Endothelial cell of umbilical vein (primary cell): Measurements from ENCODE around the gene DMPK. TPM values are rescaled to one million over a fixed set of nuclear protein-coding genes. Genes with fewer than 3 reads are reported as not detected.

Experiments
- BruUV-seq: library from RNA; stranded (reverse); fragments of 400-500 nt; replicated peaks from 2 replicates; lab custom pipeline; 2021; lab: Mats Ljungman, UMichigan
- CTCF ChIA-PET: fragments of 300-600, 350-600 bp; sonication (Branson Sonifier 250); formaldehyde crosslinking; loops from one replicate; lab custom pipeline; 2021; ENCODE audit warnings: antibody characterized with exemption, inconsistent platforms; lab: Charles Lee
- POLR2A ChIA-PET: fragments of 300-600, 350-600 bp; sonication (Branson Sonifier 250); formaldehyde crosslinking; loops from one replicate; lab custom pipeline; 2021; ENCODE audit warnings: antibody characterized with exemption, inconsistent platforms; lab: Charles Lee
- DNase-seq: peaks from one replicate; pipeline ENCODE4 v3.0.0-alpha.2; 2011; ENCODE audit warnings: low read depth, low spot score
- FAIRE-seq: peaks from 2 replicates; lab custom pipeline; 2011; peaks lifted over from hg19 to GRCh38; lab: Jason Lieb, UNC
- H2AFZ ChIP-seq: 2 replicates; pipeline ENCODE4 v1.6.0; 2012; ENCODE audit warnings: low read depth, low read length, control low read depth, inconsistent platforms
- H3K27ac ChIP-seq: 2 replicates; pipeline ENCODE4 v1.5.1; 2011; ENCODE audit warnings: low read depth, mild to moderate bottlenecking, control low read depth, low read length, moderate library complexity; ENCODE audit not compliant: insufficient read depth
- H3K27me3 ChIP-seq, 2 experiments: 2 replicates each; pipeline versions ENCODE4 v1.6.0 to v1.6.1; 2011; ENCODE audit warnings: low read length in 2 of 2, mixed read lengths in 1 of 2; ENCODE audit not compliant: control insufficient read depth in 2 of 2, insufficient read depth in 2 of 2
- H3K36me3 ChIP-seq, 2 experiments: 2 replicates in 1 of 2; 3 replicates in 1 of 2; pipeline ENCODE4 v1.5.1; 2011; ENCODE audit warnings: low read length in 2 of 2, mild to moderate bottlenecking in 1 of 2, moderate library complexity in 1 of 2; ENCODE audit not compliant: control insufficient read depth in 2 of 2, insufficient read depth in 2 of 2; ENCODE audit errors: extremely low read depth in 1 of 2
- H3K4me1 ChIP-seq: 3 replicates; pipeline ENCODE4 v1.5.1; 2011; ENCODE audit warnings: mild to moderate bottlenecking, low read length; ENCODE audit not compliant: control insufficient read depth, insufficient read depth; ENCODE audit errors: extremely low read depth
- H3K4me2 ChIP-seq: 2 replicates; pipeline ENCODE4 v1.6.1; 2011; ENCODE audit warnings: low read length, control low read depth, mixed read lengths; ENCODE audit not compliant: insufficient read depth
- H3K4me3 ChIP-seq, 3 experiments: fragments of 200-600 bp in 1 of 3; sonication (generic), shearing (Covaris generic) in 1 of 3; replicated peaks in 1 of 3; 2 replicates each; pipeline ENCODE4 v1.5.1; 2011 to 2016; ENCODE audit warnings: control low read depth in 3 of 3, low read length in 3 of 3, mild to moderate bottlenecking in 2 of 3, inconsistent platforms in 1 of 3, low read depth in 1 of 3, moderate library complexity in 1 of 3; ENCODE audit not compliant: insufficient read depth in 1 of 3
- H3K79me2 ChIP-seq: 2 replicates; pipeline ENCODE4 v1.6.0; 2012; ENCODE audit warnings: low read length, inconsistent platforms; ENCODE audit not compliant: control insufficient read depth, insufficient read depth
- H3K9ac ChIP-seq: replicated peaks from 2 replicates; pipeline ENCODE3; 2011; ENCODE audit warnings: low read length, control low read depth; ENCODE audit not compliant: insufficient read depth; ENCODE audit errors: extremely low read depth
- H3K9me1 ChIP-seq: replicated peaks from 3 replicates; pipeline ENCODE4 v1.6.0; 2011; ENCODE audit warnings: mild to moderate bottlenecking, low read length; ENCODE audit not compliant: control insufficient read depth, insufficient read depth; ENCODE audit errors: extremely low read depth
- H3K9me3 ChIP-seq: replicated peaks from 2 replicates; pipeline ENCODE4 v1.5.1; 2012; ENCODE audit warnings: low read length, inconsistent platforms; ENCODE audit not compliant: control insufficient read depth, insufficient read depth
- H4K20me1 ChIP-seq: replicated peaks from 2 replicates; pipeline ENCODE3; 2011; ENCODE audit warnings: mild to moderate bottlenecking, low read length; ENCODE audit not compliant: control insufficient read depth, insufficient read depth; ENCODE audit errors: extremely low read depth
- EZH2 ChIP-seq: IDR thresholded peaks from 2 replicates; pipeline ENCODE4 v1.6.1; 2012; ENCODE audit warnings: borderline replicate concordance, low read depth, mild to moderate bottlenecking, moderate library complexity, low read length, inconsistent platforms; ENCODE audit not compliant: severe bottlenecking
- FOS ChIP-seq: IDR thresholded peaks from 2 replicates; pipeline ENCODE4 v1.6.1; 2011; ENCODE audit warnings: mild to moderate bottlenecking, low read length, moderate library complexity, borderline replicate concordance; ENCODE audit not compliant: insufficient read depth
- GATA2 ChIP-seq: IDR thresholded peaks from 2 replicates; pipeline ENCODE4 v1.7.0; 2011; ENCODE audit warnings: low read depth, mild to moderate bottlenecking, moderate library complexity, mixed read lengths, low read length; ENCODE audit not compliant: insufficient read length, insufficient read depth
- JUN ChIP-seq: IDR thresholded peaks from 2 replicates; pipeline ENCODE4 v1.6.1; 2011; ENCODE audit warnings: borderline replicate concordance, low read depth; ENCODE audit not compliant: insufficient read length, insufficient read depth
- MYC ChIP-seq: IDR thresholded peaks from one replicate; pipeline ENCODE4 v1.6.1; 2011; ENCODE audit warnings: mild to moderate bottlenecking, low read depth, low read length
- POLR2A ChIP-seq: IDR thresholded peaks from 2 replicates; pipeline ENCODE4 v1.6.1; 2012; ENCODE audit warnings: low read depth, mild to moderate bottlenecking, control low read depth, low read length
- POLR2AphosphoS5 ChIP-seq: IDR thresholded peaks from 2 replicates; pipeline ENCODE4 v1.6.1; 2012; ENCODE audit warnings: low read depth, mild to moderate bottlenecking, control low read depth, low read length, moderate library complexity; ENCODE audit not compliant: insufficient read depth
- dilution Hi-C: fragments of 300-500 bp; cut with MboI; formaldehyde crosslinking; loops from one replicate; pipeline ENCODE4 v1.15.0; 2019; ENCODE audit warnings: low sequenced_read_pairs; ENCODE audit not compliant: extremely low pct_ligation_motif_present
- intact Hi-C: fragments of 100-400 bp; cut with micrococcal nuclease; formaldehyde crosslinking; loops from one replicate; pipeline ENCODE4 v1.10.0; 2022
- polyA plus RNA-seq, 4 experiments: library from polyadenylated mRNA; depleted of rRNA in 3 of 4; stranded (reverse) in 3 of 4; unstranded in 1 of 4; fragments of >200 nt; gene quantifications; 2 replicates each; pipeline versions ENCODE4 v1.2.1 to v1.2.3, GENCODE V29; 2011 to 2012; ENCODE audit warnings: missing spikeins in 1 of 4
- total RNA-seq: library from RNA; stranded (reverse); gene quantifications from 2 replicates; pipeline ENCODE4 v1.2.3, GENCODE V29; 2021
- TF ChIP-seq, protein P1 (sequence below), 2 donors: IDR thresholded peaks; 1 replicate in 1 of 2; 2 replicates in 1 of 2; pipeline ENCODE4 v1.5.1; 2011; ENCODE audit warnings: low read length in 2 of 2, mild to moderate bottlenecking in 2 of 2, moderate library complexity in 2 of 2, control low read depth in 1 of 2, inconsistent platforms in 1 of 2, low read depth in 1 of 2; ENCODE audit not compliant: insufficient read depth in 1 of 2; ENCODE audit errors: extremely low read depth in 1 of 2
- TF ChIP-seq, protein P2 (sequence below): IDR thresholded peaks from 2 replicates; pipeline ENCODE4 v1.6.1; 2011; ENCODE audit not compliant: insufficient read depth, insufficient read length

Gene DMPK
- total and polyA plus RNA-seq, 2 donors (not counting 3 experiments of a cell fraction or from before 2014, with no cell fraction given): 36.6 to 73.3 TPM

DNA sequence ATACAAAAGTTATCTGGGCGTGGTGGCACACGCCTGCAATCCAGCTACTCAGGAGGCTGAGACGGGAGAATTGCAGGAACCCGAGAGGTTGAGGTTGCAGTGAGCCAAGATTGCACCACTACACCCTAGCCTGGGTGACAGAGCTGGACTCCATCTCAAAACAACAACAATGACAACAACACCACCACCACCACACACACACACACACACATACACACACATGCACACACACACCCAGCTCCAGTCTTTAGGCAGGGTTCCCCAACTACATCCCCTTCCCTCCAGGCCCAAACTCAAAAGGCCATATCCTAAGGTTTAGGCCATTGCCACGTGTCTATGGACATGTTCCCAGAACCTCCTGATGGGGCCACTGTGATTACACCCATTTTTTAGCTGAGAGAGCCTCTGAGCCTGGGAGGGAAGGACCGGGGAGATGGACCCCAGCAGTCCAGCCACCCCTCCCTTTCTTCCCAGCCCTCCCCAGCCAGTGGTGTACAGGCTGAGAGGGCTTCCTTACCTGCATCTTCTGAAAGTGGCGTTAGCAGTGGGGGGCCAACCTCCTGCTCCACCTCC, 19.4 kb upstream of the DMPK start:
- TF ChIP-seq POLR2AphosphoS5 (no peak), JUN (no peak), POLR2A (no peak), GATA2 (no peak)
- TF ChIP-seq, protein P1, sequence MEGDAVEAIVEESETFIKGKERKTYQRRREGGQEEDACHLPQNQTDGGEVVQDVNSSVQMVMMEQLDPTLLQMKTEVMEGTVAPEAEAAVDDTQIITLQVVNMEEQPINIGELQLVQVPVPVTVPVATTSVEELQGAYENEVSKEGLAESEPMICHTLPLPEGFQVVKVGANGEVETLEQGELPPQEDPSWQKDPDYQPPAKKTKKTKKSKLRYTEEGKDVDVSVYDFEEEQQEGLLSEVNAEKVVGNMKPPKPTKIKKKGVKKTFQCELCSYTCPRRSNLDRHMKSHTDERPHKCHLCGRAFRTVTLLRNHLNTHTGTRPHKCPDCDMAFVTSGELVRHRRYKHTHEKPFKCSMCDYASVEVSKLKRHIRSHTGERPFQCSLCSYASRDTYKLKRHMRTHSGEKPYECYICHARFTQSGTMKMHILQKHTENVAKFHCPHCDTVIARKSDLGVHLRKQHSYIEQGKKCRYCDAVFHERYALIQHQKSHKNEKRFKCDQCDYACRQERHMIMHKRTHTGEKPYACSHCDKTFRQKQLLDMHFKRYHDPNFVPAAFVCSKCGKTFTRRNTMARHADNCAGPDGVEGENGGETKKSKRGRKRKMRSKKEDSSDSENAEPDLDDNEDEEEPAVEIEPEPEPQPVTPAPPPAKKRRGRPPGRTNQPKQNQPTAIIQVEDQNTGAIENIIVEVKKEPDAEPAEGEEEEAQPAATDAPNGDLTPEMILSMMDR (IDR thresholded peaks at IDR 0.05; ENCODE audit: extremely low read depth in 1 of 2, insufficient read depth in 1 of 2, low read depth in 1 of 2, low read length in 2 of 2): no peak
- ChIA-PET POLR2A (interaction anchor here (0.6 kb wide), 1 partner anchor 20 kb away, joined by 6 read pairs; the partner anchor contains the start of gene DMPK), CTCF (interaction anchor here (0.6 to 5.7 kb wide), 3 partner anchors 15 to 1504 kb away, joined by 4 to 125 read pairs (median 38); partner anchors contain the start of gene SIX5)
- Histone ChIP-seq H3K9me1 (no peaks in the 10 kb centered on the region), H3K4me2 (no peak overlapping the region), H3K27me3 (no peaks in the 10 kb centered on the region), H3K4me1 (no peaks in the 10 kb centered on the region), H3K9ac (no peak overlapping the region), H3K36me3 (no peaks in the 10 kb centered on the region), H3K79me2 (no peaks in the 10 kb centered on the region), H4K20me1 (no peaks in the 10 kb centered on the region), H3K27ac (no peak overlapping the region), H3K9me3 (no peaks in the 10 kb centered on the region), H2AFZ (no peak overlapping the region), H3K4me3 (no peak overlapping the region)
- dilution Hi-C loops: no loop called here
- intact Hi-C loops: no loop called here
- DNase-seq: no peak
- BruUV-seq: no TSS peak
- FAIRE-seq: no peak

DNA sequence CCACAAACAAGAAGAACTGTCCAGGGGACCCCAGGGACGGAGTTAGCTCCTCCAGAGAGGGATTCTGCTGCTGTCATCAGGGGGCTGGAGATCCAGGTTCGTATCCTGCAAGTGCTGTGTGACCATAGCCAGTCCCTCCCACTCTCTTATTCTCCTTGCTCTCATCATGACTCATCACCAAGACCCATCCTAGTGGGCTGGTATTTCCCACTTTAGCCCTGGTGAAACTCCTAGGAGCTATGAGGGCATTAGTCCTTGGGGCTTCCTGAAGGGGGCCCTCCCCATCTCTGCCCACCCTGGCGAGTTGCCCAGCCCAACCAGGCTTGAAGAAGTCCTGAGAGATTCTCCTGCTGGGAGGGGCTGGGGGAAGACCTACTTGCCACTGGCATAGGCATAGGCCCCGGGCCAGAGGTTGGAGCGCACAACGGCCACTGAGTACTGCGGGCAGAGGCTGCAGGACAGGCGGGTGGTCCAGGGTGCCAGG, 17.8 kb upstream of the DMPK start:
- TF ChIP-seq FOS: no peak
- TF ChIP-seq, protein P1 (IDR thresholded peaks at IDR 0.05; ENCODE audit: extremely low read depth in 1 of 2, insufficient read depth in 1 of 2, low read depth in 1 of 2, low read length in 2 of 2): no peak
- no peak for TF ChIP-seq JUN
- no peak for TF ChIP-seq POLR2A
- TF ChIP-seq EZH2: no peak
- no peak for TF ChIP-seq MYC
- TF ChIP-seq, protein P2, sequence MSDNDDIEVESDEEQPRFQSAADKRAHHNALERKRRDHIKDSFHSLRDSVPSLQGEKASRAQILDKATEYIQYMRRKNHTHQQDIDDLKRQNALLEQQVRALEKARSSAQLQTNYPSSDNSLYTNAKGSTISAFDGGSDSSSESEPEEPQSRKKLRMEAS: no peak
- no peak for TF ChIP-seq GATA2
- TF ChIP-seq POLR2AphosphoS5: no peak
- ChIA-PET CTCF (interaction anchor here (1.1 to 5.7 kb wide), 11 partner anchors 10 to 229 kb away, joined by 3 to 125 read pairs (median 9); partner anchors contain the start of genes DMPK, FBXO46 and SIX5), POLR2A (no interaction called here)
- no TSS peak for BruUV-seq
- Histone ChIP-seq H3K4me2 (no peak overlapping the region), H3K4me3 (no peak overlapping the region), H3K9me3 (no peaks in the 10 kb centered on the region), H3K4me1 (no peaks in the 10 kb centered on the region), H3K27me3 (no peaks in the 10 kb centered on the region), H3K9ac (no peak overlapping the region), H3K79me2 (no peaks in the 10 kb centered on the region), H3K36me3 (no peaks in the 10 kb centered on the region), H3K9me1 (no peaks in the 10 kb centered on the region), H4K20me1 (no peaks in the 10 kb centered on the region), H2AFZ (no peak overlapping the region), H3K27ac (no peak overlapping the region)
- DNase-seq (no peak), FAIRE-seq (no peak)
- dilution Hi-C loops: no loop called here
- intact Hi-C loops: no loop called here
